NCI-H1417 (cell line): ENCODE results near the gene TLE3.

Source experiments
- DNase-seq, 3 experiments: peaks; one replicate each; lab custom pipeline; 2025; lab: John Stamatoyannopoulos, UW

The TLE3 gene

GRCh38 chr15:70031261-70031660 is 66.5 kb downstream of the TLE3 start:
- DNase-seq, result no peak

GRCh38 chr15:70030851-70031250 is 66.9 kb downstream of the TLE3 start:
- no peak for DNase-seq

- DNase-seq, result no peak
Observed at GRCh38 chr15:70029297-70029701, 68.4 kb downstream of the TLE3 start.

- no peak for DNase-seq
Observed at GRCh38 chr15:70027518-70027917, 70.2 kb downstream of the TLE3 start.

DNA sequence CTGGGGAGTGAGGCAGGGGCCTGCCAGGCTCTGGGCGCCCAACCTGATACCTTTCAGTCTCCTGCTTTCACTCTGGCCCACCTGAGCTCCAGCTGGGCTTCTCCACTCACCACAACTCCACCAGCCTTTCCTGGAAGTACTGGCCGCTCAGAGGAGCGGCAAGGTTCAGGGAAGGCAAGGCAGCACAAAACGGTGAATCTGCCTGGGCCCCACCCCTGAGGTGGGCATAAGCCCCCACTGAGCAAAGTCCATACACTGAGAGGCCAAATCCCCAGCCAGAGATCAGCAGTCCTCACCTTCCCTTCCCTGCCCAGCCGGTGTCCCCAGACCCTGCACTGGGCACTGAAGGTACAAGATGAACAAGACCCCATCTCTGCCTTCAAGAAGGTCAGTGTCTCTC is 70.7 kb downstream of the TLE3 start:
- no peak for DNase-seq

DNA sequence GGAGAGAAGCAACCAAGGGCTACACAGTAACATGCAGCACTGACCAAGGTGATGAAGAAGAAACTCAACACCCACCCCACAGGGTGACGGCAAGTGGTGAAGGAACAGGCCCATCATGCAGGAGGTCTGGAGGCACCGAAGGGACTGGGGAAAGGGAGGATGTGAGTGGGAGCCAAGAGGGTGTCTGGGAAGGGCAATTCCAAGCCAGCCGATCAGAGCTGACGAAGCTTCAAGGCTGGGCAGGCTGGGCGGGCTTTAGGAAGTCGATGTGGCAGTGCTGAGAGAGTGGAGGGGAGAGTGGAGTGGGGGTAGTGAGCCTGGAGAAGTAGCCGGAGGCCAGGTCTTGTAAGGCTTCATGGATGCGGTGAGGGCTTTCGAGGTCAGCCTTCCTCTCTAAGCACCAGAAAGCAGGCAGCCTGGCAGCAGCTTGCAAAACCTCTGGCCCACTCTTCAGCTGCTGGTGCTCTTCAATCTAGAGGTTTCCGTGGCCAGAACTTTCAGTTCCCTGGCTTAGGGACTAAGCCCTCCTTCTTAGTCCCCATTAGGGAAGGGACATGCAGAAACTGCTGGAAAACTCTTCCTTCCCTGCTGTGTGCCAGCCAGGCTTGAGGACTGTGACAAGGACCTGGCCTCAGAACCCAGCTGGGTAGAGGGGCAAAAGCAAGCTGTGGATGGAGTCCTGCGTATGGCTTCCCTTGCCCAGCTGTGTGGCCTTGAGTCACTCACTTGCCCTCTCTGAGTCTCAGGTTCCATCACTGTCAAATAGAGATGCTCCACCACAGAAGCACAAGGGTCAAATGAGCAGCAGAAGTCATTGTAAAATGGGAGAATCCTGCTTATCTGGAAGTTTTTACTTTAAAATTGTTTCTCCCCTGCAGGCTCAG is 72.1 kb downstream of the TLE3 start:
- no peak for DNase-seq

DNA sequence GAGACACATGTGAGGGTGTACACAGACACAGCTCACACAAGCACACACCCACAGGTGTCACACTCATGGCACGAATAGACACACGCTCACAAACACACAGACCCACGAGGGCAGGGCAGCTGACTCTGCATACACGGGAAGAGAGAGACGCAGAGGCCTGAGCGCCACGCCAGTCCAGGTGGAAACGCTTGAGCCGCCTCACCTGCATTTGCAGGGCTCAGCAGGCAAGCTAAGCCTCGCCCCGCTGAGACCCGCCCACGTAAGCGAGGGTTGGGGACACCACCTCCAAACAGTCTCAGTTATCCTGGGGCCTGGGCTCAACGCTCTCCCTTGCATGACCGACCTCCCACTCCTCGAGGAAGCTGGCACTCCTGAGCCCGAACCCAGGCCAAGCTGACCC is 73.2 kb downstream of the TLE3 start:
- DNase-seq, result peak in 1 of 3 experiments; percentile 15

- DNase-seq, result peak in 1 of 3 experiments; percentile 64
Observed at GRCh38 chr15:70023769-70024491, 73.8 kb downstream of the TLE3 start.

DNA sequence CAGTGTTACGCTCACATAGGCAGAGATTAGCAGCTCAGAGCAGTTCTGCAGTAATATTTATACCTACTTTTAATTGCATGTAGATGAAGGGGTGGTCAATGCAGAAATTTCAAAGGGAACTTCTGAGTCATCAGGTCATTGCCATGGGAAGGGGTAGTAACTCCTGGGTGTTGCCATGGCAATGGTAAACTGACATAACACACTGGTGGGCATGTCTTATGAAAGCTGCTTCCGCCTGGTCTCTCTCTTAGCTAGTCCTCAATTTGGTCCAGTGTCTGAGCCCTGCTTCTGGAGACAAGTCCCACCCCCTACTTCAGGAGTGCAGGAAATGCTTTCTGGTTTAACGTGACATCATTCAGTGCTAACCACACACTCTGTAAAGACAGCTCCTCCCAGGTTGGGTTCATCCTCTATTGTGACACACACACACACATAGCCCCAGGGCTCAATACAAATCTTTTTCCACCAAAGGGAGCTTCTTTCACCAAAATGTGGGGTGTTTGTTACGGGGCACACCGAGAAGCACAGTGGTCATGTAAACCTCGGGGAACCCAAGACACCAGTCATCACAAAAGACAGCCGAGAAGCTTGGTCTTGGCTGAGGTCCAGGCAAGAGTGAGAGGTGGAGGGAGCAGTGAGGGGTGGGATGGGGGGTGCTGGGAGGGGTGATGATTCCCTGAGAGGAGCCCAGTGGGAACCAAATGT is 74.5 kb downstream of the TLE3 start:
- DNase-seq, result peak in 2 of 3 experiments; percentile 7 to 37

- no peak for DNase-seq
Observed at GRCh38 chr15:70020229-70020628, 77.5 kb downstream of the TLE3 start.

DNA sequence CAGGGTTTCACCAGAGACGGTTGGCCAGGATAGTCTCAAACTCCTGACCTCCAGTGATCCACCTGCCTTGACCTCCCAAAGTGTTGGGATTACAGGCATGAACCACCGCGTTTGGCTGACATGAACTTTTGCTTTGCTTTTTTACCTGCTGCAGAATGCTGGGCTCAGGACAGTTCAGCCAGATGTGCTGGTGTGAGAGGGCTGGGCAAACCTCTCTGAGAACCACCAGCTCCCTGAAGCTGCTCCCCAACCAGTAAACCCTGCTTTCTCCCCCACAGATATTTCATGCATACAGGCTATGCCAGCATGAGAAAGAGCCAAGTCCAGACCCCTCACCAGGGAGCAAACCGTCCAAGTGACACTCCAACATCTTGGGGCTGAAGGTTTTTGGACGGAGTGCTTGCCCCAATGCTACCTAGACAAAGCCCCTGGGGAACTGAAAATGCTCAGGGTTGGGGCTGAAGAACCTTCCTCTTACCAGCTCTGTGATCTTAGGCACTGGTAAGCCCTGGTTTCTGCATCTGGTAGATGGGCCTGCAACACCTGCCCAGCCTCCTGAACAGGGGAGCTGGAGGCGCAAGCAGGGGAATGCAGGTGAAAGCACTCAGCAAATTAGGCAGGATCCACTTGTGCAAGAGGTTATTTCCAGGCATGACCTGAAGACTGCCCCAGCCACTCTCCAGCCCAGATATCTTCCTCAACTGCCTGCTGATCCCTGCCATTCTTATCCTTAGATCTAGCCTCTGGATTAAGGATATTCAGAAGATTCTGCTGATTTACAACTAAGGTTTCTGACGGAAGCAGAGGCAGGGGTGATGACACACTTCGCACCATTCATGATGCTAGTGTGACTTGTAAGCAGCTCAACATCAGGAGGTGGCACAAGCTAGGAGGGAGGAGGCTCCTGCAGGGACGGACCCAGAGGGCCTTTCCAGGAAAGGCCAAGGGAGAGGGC is 78.8 kb downstream of the TLE3 start:
- DNase-seq, result no peak

GRCh38 chr15:70017801-70018200 is 79.9 kb downstream of the TLE3 start:
- DNase-seq, result peak in 1 of 3 experiments; percentile 5

- no peak for DNase-seq
Observed at GRCh38 chr15:70017025-70017424, 80.7 kb downstream of the TLE3 start.

DNA sequence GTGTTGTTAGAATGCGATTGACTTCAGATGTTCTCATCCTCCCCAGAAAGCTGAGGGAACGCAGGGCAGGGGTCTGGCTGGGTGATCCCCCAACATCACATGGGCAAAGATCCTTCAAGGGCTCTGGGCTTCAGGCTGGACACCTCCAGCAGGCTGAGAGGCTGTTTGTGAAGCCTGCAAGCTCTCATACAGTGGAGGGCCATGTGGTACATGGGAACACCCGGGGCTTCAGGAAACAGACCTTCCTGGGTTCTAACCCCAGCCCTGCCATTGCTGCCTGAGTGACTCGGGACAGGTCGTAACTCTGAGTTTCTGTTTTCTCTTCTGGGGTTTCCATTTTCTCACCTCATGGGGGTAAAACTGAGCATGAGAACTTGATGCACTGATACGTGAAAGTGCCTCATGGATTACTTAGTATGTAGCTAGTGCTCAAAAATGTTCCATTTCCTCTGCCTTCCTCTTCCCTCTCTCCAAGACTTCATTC is 81.2 kb downstream of the TLE3 start:
- no peak for DNase-seq

GRCh38 chr15:70014860-70015490 is 82.7 kb downstream of the TLE3 start:
- DNase-seq, result peak in 2 of 3 experiments; percentile 28 to 44

DNA sequence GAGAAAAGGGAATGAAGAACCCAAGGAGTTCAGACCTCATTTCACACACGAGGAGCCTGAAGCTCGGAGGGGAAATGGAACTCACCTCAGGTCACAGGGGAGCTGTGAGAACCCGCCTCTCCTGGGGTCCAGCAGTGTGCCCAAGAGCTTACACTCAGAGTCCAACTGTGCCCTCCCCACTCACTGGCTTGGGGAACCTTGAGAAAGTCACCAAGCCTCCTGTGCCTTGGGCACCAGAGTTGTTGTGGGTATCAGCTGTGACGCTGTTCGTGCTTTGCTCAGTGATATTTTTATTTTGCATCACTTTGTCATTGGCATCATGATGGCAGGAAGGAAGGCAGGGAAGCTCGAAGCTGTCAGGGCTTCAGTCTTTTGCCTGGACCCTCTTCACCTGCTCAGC is 83.4 kb downstream of the TLE3 start:
- no peak for DNase-seq

GRCh38 chr15:70013656-70014313 is 83.9 kb downstream of the TLE3 start:
- peak in 2 of 3 experiments; percentile 74 to 92 for DNase-seq

- DNase-seq, result no peak
Observed at GRCh38 chr15:70012895-70013294, 84.8 kb downstream of the TLE3 start.

DNA sequence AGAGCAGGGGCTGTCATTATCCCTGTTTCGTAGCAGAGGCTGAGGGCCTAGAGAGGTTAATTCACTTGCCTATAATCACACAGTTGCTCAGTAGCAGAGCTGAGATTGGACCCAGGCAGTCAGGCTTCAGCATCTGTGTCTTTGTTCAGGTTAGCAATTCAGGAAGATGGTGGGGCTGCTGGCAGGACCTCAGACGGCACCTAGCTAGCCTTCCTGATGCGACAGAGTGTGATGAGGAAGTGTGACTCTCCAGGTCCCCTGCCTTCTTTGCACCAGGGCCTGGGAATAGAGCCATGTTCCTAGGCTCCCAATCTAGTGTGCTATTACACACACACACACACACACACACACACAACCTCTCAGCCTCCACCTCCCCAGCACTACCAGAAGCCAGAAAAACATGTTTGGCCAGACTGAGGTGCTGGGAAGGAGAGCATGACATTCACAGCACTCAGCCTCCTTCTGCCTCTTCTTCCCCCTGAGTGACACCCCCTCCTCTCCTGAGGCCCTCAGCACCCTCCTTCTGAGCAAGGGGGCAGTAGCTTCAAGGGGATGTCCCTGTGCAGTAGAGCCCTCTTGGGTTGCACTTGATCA is 88.9 kb downstream of the TLE3 start:
- peak in 1 of 3 experiments; percentile 18 for DNase-seq
